RWPE2 (cell line): ENCODE measurements around the gene SCUBE2.

Experiments
- ATAC-seq: fragments of 200-7000 bp; cut with Tn5 transposase; 3 replicates; pipeline ENCODE4 v1.9.1; 2021; ENCODE audit warnings: low read depth
- DNase-seq: peaks from one replicate; pipeline ENCODE4 v3.0.0-alpha.2; 2020; ENCODE audit warnings: low spot score
- H3K27ac ChIP-seq: fragments of 450-650 bp; 2 replicates; pipeline ENCODE4 v1.5.1; 2017; ENCODE audit warnings: mild to moderate bottlenecking; ENCODE audit not compliant: poor library complexity, severe bottlenecking
- H3K27me3 ChIP-seq: fragments of 250-450 bp; sonication (Bioruptor Pico); 2 replicates; pipeline ENCODE4 v1.5.1; 2021; ENCODE audit warnings: mild to moderate bottlenecking, moderate library complexity; ENCODE audit not compliant: insufficient read depth, poor library complexity, severe bottlenecking
- H3K36me3 ChIP-seq: fragments of 250-450 bp; sonication (Bioruptor Pico); 2 replicates; pipeline ENCODE4 v1.5.1; 2020; ENCODE audit warnings: low read depth, mild to moderate bottlenecking, moderate library complexity
- H3K4me1 ChIP-seq: fragments of 250-450 bp; sonication (Bioruptor Pico); 2 replicates; pipeline ENCODE4 v1.5.1; 2021; ENCODE audit warnings: mild to moderate bottlenecking, moderate library complexity; ENCODE audit not compliant: insufficient read depth, poor library complexity, severe bottlenecking
- H3K4me3 ChIP-seq: fragments of 250-450 bp; sonication (Bioruptor Pico); 2 replicates; pipeline ENCODE4 v1.5.1; 2021; ENCODE audit warnings: mild to moderate bottlenecking, moderate library complexity; ENCODE audit not compliant: severe bottlenecking
- H3K9me3 ChIP-seq: fragments of 250-450 bp; sonication (Bioruptor Pico); 2 replicates; pipeline ENCODE4 v1.5.1; 2021; ENCODE audit warnings: mild to moderate bottlenecking, moderate library complexity; ENCODE audit not compliant: severe bottlenecking
- TF ChIP-seq, protein P1 (sequence below): fragments of 450-650 bp; IDR thresholded peaks from one replicate; pipeline ENCODE4 v1.5.1; 2017; ENCODE audit warnings: mild to moderate bottlenecking, moderate library complexity; ENCODE audit not compliant: poor library complexity, severe bottlenecking

The SCUBE2 gene

DNA sequence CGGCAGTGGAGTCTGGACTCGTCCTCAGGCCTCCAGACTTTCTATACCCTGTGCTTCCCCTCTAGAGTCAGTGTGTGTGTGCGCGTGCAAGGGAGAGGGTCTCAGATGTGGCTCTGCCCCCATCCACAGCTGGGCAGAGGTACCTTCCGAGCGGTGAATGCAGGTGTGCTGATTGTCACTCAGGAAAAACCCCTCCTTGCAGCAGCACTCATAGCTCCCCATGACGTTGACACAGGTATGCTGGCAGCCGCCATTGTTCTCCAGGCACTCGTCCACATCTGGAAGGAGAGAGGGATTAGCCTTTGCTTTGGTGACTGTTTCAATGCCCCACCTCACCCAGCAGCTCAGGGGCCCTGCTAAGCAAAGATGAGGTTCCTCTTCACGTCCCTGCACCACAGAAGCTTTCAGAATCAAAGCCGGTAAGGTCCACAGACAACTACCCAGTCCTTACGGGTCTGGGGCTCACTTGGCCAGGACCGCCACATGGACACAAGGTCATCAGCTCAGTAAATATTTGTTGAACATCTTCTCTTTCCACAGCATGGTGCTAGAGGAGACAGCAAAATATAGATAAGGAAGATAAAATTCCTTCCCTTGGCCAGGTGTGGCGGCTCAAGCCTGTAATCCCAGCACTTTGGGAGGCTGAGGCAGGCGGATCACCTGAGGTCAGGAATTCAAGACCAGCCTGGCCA, 16.9 kb downstream of the SCUBE2 start:
- Histone ChIP-seq H3K27me3 (no peaks in the 10 kb centered on the region), H3K27ac (no peak overlapping the region), H3K36me3 (no peaks in the 10 kb centered on the region), H3K9me3 (no peaks in the 10 kb centered on the region), H3K4me1 (no peaks in the 10 kb centered on the region), H3K4me3 (no peak overlapping the region)
- ATAC-seq (no peak), DNase-seq (no peak)
- TF ChIP-seq, protein P1, sequence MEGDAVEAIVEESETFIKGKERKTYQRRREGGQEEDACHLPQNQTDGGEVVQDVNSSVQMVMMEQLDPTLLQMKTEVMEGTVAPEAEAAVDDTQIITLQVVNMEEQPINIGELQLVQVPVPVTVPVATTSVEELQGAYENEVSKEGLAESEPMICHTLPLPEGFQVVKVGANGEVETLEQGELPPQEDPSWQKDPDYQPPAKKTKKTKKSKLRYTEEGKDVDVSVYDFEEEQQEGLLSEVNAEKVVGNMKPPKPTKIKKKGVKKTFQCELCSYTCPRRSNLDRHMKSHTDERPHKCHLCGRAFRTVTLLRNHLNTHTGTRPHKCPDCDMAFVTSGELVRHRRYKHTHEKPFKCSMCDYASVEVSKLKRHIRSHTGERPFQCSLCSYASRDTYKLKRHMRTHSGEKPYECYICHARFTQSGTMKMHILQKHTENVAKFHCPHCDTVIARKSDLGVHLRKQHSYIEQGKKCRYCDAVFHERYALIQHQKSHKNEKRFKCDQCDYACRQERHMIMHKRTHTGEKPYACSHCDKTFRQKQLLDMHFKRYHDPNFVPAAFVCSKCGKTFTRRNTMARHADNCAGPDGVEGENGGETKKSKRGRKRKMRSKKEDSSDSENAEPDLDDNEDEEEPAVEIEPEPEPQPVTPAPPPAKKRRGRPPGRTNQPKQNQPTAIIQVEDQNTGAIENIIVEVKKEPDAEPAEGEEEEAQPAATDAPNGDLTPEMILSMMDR: no peak

- DNase-seq (no peak), ATAC-seq (no peak)
- H3K27me3 ChIP-seq: no peaks in the 10 kb centered on the region
- no peaks in the 10 kb centered on the region for H3K9me3 ChIP-seq
- no peaks in the 10 kb centered on the region for H3K4me1 ChIP-seq
- no peaks in the 10 kb centered on the region for H3K36me3 ChIP-seq
- no peak overlapping the region for H3K27ac ChIP-seq
- TF ChIP-seq, protein P1: no peak
- no peak overlapping the region for H3K4me3 ChIP-seq
Observed at GRCh38 chr11:9073466-9074225, 17.8 kb downstream of the SCUBE2 start.

DNA sequence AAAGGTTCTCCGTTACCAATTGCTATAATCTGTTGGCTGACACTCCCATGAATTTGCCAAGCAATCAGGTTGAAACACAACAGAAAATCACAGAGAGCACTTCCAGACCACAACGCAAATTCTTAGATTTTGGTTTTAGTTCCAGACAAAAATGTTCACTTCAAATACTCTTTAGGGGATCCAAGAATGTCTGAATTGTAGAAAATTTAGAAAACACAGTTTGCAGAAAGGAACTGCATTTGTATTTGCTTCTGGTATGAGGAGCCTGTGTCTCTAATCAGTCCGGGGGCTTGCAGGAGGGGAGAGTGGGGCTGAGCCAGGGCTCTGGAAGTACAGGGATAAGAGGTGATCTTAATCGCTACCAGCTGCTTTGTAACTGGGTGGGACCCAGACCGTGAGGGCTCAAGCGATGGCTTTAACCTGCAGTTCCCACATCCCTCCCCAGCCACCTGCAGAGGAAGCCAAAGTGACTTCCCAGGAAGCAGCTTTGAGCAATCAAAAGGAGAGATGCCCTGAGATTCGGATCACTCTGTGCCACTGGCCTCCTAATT, 18.7 kb downstream of the SCUBE2 start:
- Histone ChIP-seq H3K27ac (no peak overlapping the region), H3K36me3 (no peaks in the 10 kb centered on the region), H3K9me3 (no peaks in the 10 kb centered on the region), H3K4me3 (no peak overlapping the region), H3K27me3 (no peaks in the 10 kb centered on the region), H3K4me1 (no peaks in the 10 kb centered on the region)
- TF ChIP-seq, protein P1: no peak
- ATAC-seq (no peak), DNase-seq (no peak)

DNA sequence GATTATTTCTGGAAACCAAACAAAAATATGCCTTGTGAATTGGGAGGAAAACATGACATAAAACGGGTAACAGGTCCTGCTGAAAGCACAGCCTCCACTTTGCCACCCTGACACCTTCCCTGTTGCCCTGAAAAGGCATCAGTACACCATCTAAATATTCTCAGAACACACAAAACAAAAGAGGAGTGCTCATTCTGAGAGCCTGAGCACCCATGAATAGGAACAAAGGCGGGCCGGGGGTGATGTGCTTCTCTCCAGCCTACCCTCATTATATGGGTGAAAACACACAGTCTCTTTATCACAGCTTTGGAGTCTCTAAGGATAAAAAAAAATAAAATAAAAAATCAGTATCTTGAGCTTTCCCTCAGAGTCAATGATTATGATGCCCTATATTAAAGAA, 19.7 kb downstream of the SCUBE2 start:
- Histone ChIP-seq H3K27ac (no peak overlapping the region), H3K4me1 (no peaks in the 10 kb centered on the region), H3K9me3 (no peaks in the 10 kb centered on the region), H3K27me3 (no peaks in the 10 kb centered on the region), H3K4me3 (no peak overlapping the region), H3K36me3 (no peaks in the 10 kb centered on the region)
- TF ChIP-seq, protein P1: no peak
- DNase-seq (no peak), ATAC-seq (no peak)
